ENCODE results near the gene CRPPA.
"Not testable (repeated sequence)": the region's sequence is repeated elsewhere in the genome, so short reads cannot be mapped to it uniquely, and the experiment has no call there.

The CRPPA gene

GRCh38 chr7:16396766-16397500, 24.4 kb downstream of the CRPPA start:
- DNase-seq: no peak

DNA sequence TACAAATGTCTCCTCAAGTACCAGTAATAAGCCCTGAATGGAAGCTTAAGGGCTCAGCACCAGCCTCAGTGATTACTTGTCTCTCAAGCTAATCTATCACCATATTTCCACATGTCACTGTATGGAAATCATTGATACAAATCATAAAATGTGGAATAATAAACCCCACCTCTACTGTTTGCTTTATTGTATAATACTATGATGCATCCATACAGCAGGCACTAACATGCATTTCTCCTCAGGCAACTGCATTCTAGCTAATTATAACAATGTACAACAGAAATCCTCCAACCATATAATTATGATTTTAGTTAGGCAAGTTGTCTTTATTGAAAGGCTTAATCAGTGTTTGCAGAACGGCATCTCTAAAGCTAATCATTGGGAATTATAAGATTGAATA, 26.2 kb downstream of the CRPPA start:
- DNase-seq: no peak

- DNase-seq: no peak
These were observed 27.4 kb downstream of the CRPPA start for GRCh38 chr7:16393862-16394422.

DNA sequence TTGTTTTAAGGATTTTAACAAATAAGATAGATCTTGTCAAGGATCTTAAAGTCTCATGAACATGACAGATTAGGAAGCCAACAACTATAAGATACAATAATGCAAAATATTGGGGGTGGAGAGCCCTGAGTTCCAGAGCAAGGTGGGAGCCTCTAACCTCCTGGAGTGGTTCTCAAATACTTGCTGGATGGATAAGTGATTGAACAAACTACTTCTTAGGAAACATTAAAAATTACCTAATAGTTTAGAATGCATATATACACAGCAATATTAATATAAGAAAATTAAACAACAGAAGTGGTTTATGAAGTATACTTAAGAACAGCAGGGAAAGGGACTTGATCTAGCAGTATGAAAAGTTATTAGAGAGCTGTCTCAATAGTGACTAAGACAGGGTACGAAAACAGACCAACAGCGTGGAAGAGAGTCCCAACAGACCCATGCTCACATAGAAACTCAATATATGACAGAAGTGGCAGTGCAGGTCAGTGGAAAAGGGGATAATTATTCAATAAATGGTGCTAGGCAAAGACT, 28.3 kb downstream of the CRPPA start:
- DNase-seq: no peak

- not testable (repeated sequence) for DNase-seq
These were observed 37.6 kb downstream of the CRPPA start for GRCh38 chr7:16383786-16384185.

DNA sequence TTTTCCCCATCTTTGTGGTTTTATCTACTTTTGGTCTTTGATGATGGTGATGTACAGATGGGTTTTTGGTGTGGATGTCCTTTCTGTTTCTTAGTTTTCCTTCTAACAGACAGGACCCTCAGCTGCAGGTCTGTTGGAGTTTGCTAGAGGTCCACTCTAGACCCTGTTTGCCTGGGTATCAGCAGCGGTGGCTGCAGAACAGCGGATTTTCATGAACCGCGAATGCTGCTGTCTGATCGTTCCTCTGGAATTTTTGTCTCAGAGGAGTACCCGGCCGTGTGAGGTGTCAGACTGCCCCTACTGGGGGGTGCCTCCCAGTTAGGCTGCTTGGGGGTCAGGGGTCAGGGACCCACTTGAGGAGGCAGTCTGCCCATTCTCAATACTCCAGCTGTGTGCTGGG, 38.2 kb downstream of the CRPPA start:
- not testable (repeated sequence) for DNase-seq
